Spleen (tissue), 11 donors: ENCODE measurements around the gene MINDY4. TPM values are rescaled to one million over a fixed set of nuclear protein-coding genes. Genes with fewer than 3 reads are reported as not detected.

Source experiments
- DNase-seq: peaks from one replicate; pipeline ENCODE4 v3.0.0-alpha.2; 2020
- H3K27ac ChIP-seq, 8 donors: fragments of 200-600 bp; sonication (generic) in 7 of 8; 1 replicate in 4 of 8; 2 replicates in 4 of 8; pipeline versions ENCODE4 v1.5.0 to v1.8.0; 2016 to 2021; ENCODE audit warnings: inconsistent platforms in 4 of 8, mild to moderate bottlenecking in 4 of 8, moderate library complexity in 1 of 8
- H3K27me3 ChIP-seq, 7 donors: fragments of 200-600 bp; sonication (generic) in 6 of 7; replicated peaks in 1 of 7; 1 replicate in 4 of 7; 2 replicates in 3 of 7; pipeline versions ENCODE4 v1.5.0 to v1.8.0; 2016 to 2021; ENCODE audit warnings: inconsistent platforms in 3 of 7, mild to moderate bottlenecking in 1 of 7
- H3K36me3 ChIP-seq, 6 donors: fragments of 200-600 bp; sonication (generic) in 5 of 6; 1 replicate in 4 of 6; 2 replicates in 2 of 6; pipeline versions ENCODE4 v1.5.0 to v1.8.0; 2016 to 2021; ENCODE audit warnings: inconsistent platforms in 2 of 6
- H3K4me1 ChIP-seq, 6 donors: fragments of 200-600 bp; sonication (generic) in 5 of 6; 1 replicate in 3 of 6; 2 replicates in 3 of 6; pipeline versions ENCODE4 v1.5.0 to v1.8.0; 2016 to 2021; ENCODE audit warnings: inconsistent platforms in 3 of 6
- H3K4me3 ChIP-seq, 8 donors: fragments of 200-600 bp; sonication (generic) in 7 of 8; 1 replicate in 4 of 8; 2 replicates in 4 of 8; pipeline versions ENCODE4 v1.5.0 to v1.8.0; 2016 to 2021; ENCODE audit warnings: inconsistent platforms in 4 of 8, mild to moderate bottlenecking in 4 of 8, moderate library complexity in 2 of 8
- H3K9me3 ChIP-seq, 8 donors: fragments of 200-600 bp; sonication (generic) in 7 of 8; 1 replicate in 4 of 8; 2 replicates in 4 of 8; pipeline versions ENCODE4 v1.5.0 to v1.8.0; 2016 to 2021; ENCODE audit warnings: inconsistent platforms in 4 of 8
- CTCF ChIP-seq, 11 experiments: fragments of 200-600 bp in 7 of 11; fragments of 450-650 bp in 4 of 11; sonication (generic) in 4 of 11; IDR thresholded peaks in 8 of 11; conservative IDR thresholded peaks in 3 of 11; 1 replicate in 7 of 11; 2 replicates in 4 of 11; pipeline versions ENCODE4 v1.4.0 to v1.8.0; 2016 to 2021; ENCODE audit warnings: antibody characterized with exemption in 11 of 11, inconsistent platforms in 4 of 11, mild to moderate bottlenecking in 1 of 11
- POLR2A ChIP-seq, 3 donors: fragments of 450-650 bp; IDR thresholded peaks; one replicate each; pipeline ENCODE4 v1.5.1; 2017; ENCODE audit warnings: antibody characterized with exemption in 3 of 3, mild to moderate bottlenecking in 1 of 3
- POLR2AphosphoS5 ChIP-seq, 3 donors: sonication (generic); formaldehyde crosslinking; IDR thresholded peaks; one replicate each; pipeline ENCODE4 v1.5.1; 2017; ENCODE audit warnings: antibody characterized with exemption in 3 of 3
- WGBS, 5 donors: extraction: QIAGEN DNeasy Blood & Tissue Kit in 3 of 5; methylation state at CpG; one replicate each; pipeline versions ENCODE4 v1.1.5 to v1.1.7; 2013 to 2018; 5-methylcytosine and 5-hydroxymethylcytosine counted together
- intact Hi-C: fragments of 100-400 bp; cut with DNase I; formaldehyde crosslinking; loops from one replicate; pipeline ENCODE4 v1.15.0; 2023; ENCODE audit warnings: low total_unique reads
- polyA plus RNA-seq, 3 donors: library from polyadenylated mRNA; stranded (reverse); fragments of 200-250 nt; gene quantifications; one replicate each; pipeline ENCODE4 v1.2.1, GENCODE V29; 2013
- total RNA-seq, 7 donors: library from RNA; depleted of rRNA in 3 of 7; stranded (reverse); fragments of >200 nt in 3 of 7; fragmentation: NEBNext Ultra II Directional in 4 of 7; extraction: Animal tissue kit (Norgen Biotek cat#: 25700) in 4 of 7; gene quantifications; one replicate each; pipeline versions ENCODE4 v1.1.0 to v1.2.1, GENCODE V29; 2016 to 2021
- donor health status: healthy with polysubstance abuse.
- donor health status: DM: no; HTN: no; CAD: no; lungs with moderate emphysema.
- donor health status: DM: no; HTN: no; CAD: no.
- donor health status: Bipolar disorder and iron deficiency.
- donor health status: healthy.
- donor health status: DM: no; HTN: no; CAD: no.
- donor health status: DM: yes; HTN: yes; CAD: no.

MINDY4 gene
- total and polyA plus RNA-seq, 10 donors = 0.63 to 7.0 (median 3.0) TPM

DNA sequence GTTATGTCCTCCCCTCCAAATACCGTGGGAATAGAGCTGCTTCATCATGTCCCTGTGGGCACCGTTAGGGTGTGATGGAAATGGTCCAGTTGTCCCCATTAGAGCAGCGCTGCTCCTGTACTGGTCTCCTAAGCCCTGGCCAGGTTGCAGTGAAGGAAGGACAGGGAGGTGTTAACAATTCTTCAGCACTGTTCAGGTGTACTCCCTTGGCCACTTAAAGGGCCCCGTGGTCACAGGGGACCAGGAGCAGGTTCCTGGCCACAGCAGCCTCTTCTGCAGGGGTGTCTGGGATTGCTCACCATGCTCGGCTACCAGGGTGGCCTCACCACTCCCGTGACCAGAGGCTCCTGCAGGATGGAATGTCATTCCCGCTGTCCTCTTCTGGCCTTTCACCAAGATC, 65.8 kb downstream of the MINDY4 start:
- H3K27ac ChIP-seq = no peak overlapping the region
- DNase-seq = no peak
- TF ChIP-seq CTCF (IDR thresholded peaks at IDR 0.05 in 8 of 11, conservative IDR thresholded peaks at IDR 0.05 in 3 of 11) (no peak), POLR2A (IDR thresholded peaks at IDR 0.05) (no peak), POLR2AphosphoS5 (IDR thresholded peaks at IDR 0.05) (no peak)

GRCh38 chr7:30837581-30837980, 66.4 kb downstream of the MINDY4 start:
- TF ChIP-seq POLR2A (IDR thresholded peaks at IDR 0.05) = no peak
- no peak for TF ChIP-seq POLR2AphosphoS5 (IDR thresholded peaks at IDR 0.05)
- TF ChIP-seq CTCF (IDR thresholded peaks at IDR 0.05 in 8 of 11, conservative IDR thresholded peaks at IDR 0.05 in 3 of 11) = no peak
- DNase-seq = no peak
- Histone ChIP-seq H3K27me3 (no peaks in the 10 kb centered on the region), H3K4me1 (no peaks in the 10 kb centered on the region), H3K4me3 (no peak overlapping the region), H3K36me3 (peaks cover 0 to 45% (median 3%) of the 10 kb centered on the region in 6 donors), H3K27ac (no peak overlapping the region), H3K9me3 (peaks cover 5 to 30% (median 23%) of the 10 kb centered on the region in 8 donors)
- intact Hi-C loops = no loop called here
- WGBS, 5 donors = 87 to 98% (median 90%) methylated on average over 4 of the region's 4 CpGs

More for the DNA sequence above, 65.8 kb downstream of the MINDY4 start:
- no peaks in the 10 kb centered on the region for H3K4me1 ChIP-seq
- intact Hi-C loops = no loop called here
- WGBS, 5 donors = 80 to 90% (median 89%) methylated on average over 7 of the region's 7 CpGs
- H3K36me3 ChIP-seq = peaks cover 0 to 45% (median 3%) of the 10 kb centered on the region in 6 donors
- no peak overlapping the region for H3K4me3 ChIP-seq
- H3K27me3 ChIP-seq = no peaks in the 10 kb centered on the region
- H3K9me3 ChIP-seq = peaks cover 5 to 36% (median 27%) of the 10 kb centered on the region in 8 donors

DNA sequence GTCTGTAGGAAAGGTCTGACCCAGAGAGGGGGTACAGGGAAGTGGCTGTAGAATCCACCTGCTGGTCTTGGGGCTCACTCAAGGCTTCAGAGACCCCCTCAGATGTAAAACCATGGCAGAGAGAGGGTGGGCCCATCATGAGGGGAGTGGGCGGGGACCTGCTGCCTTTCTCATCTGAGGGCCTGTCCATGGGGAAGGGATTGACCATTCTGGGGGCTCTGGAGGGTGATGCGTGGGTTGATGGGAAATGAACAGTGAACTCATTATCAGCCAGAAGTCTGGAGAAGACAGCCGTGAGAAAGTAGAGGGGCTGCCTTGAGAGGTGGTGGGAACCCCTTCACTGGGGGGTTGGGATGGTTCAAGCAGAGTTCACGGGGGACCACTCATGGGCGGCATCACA, 66.8 kb downstream of the MINDY4 start:
- Histone ChIP-seq H3K27ac (no peak overlapping the region), H3K36me3 (peaks cover 0 to 45% (median 3%) of the 10 kb centered on the region in 6 donors), H3K4me3 (no peak overlapping the region), H3K9me3 (peaks cover 5 to 26% (median 19%) of the 10 kb centered on the region in 8 donors), H3K4me1 (no peaks in the 10 kb centered on the region), H3K27me3 (no peaks in the 10 kb centered on the region)
- WGBS, 5 donors = 93 to 97% (median 95%) methylated on average over 5 of the region's 5 CpGs
- DNase-seq = no peak
- TF ChIP-seq POLR2A (IDR thresholded peaks at IDR 0.05) (no peak), POLR2AphosphoS5 (IDR thresholded peaks at IDR 0.05) (no peak), CTCF (IDR thresholded peaks at IDR 0.05 in 8 of 11, conservative IDR thresholded peaks at IDR 0.05 in 3 of 11) (no peak)
- intact Hi-C loops = no loop called here

- intact Hi-C loops = no loop called here
- Histone ChIP-seq H3K4me3 (no peak overlapping the region), H3K27ac (no peak overlapping the region), H3K36me3 (peaks cover 0 to 32% (median 3%) of the 10 kb centered on the region in 6 donors), H3K9me3 (peaks cover 0 to 2% (median 0%) of the 10 kb centered on the region in 8 donors), H3K4me1 (peaks cover 0 to 7% (median under 1%) of the 10 kb centered on the region in 6 donors), H3K27me3 (no peaks in the 10 kb centered on the region)
- 85 to 96% (median 91%) methylated on average over 6 of the region's 6 CpGs for WGBS, 5 donors
- no peak for DNase-seq
- no peak for TF ChIP-seq CTCF (IDR thresholded peaks at IDR 0.05 in 8 of 11, conservative IDR thresholded peaks at IDR 0.05 in 3 of 11)
Measured at GRCh38 chr7:30840141-30841024, 69.2 kb downstream of the MINDY4 start.
